HCT116 (cell line): ENCODE results near the gene MARCKS. TPM values are rescaled to one million over a fixed set of nuclear protein-coding genes. Genes with fewer than 3 reads are reported as not detected.

Experiments used
- ATAC-seq: fragments of 200-7000 bp; cut with Tn5 transposase; 2 replicates; pipeline ENCODE4 v1.9.1; 2020; ENCODE audit warnings: mild to moderate bottlenecking, moderate library complexity
- BruUV-seq: library from RNA; stranded (reverse); fragments of 400-500 nt; replicated peaks from 2 replicates; lab custom pipeline; 2021; lab: Mats Ljungman, UMichigan
- CTCF ChIA-PET: fragments of 300-600 bp; sonication (Branson Sonifier 250); formaldehyde crosslinking; loops from one replicate; lab custom pipeline; 2021; ENCODE audit warnings: antibody characterized with exemption; lab: Charles Lee
- POLR2A ChIA-PET: fragments of 300-600, 350-600 bp; sonication (Branson Sonifier 250); formaldehyde crosslinking; loops from one replicate; lab custom pipeline; 2021; ENCODE audit warnings: antibody characterized with exemption; lab: Charles Lee
- RAD21 ChIA-PET, 2 experiments: fragments of 300-600 bp; sonication (Branson Sonifier 250); formaldehyde crosslinking; loops; one replicate each; lab custom pipeline; 2023; ENCODE audit warnings: low total read pairs in 2 of 2; ENCODE audit not compliant: uncharacterized antibody in 2 of 2, unreplicated experiment in 2 of 2, low non-redundant PET in 1 of 2; lab: Charles Lee
- DNase-seq: peaks from one replicate; pipeline ENCODE4 v3.0.0-alpha.2; 2010; ENCODE audit warnings: low read depth, low spot score
- H2AFZ ChIP-seq: fragments of 200-600 bp; shearing (Covaris generic), sonication (generic); 2 replicates; pipeline ENCODE4 v1.6.1; 2017; ENCODE audit warnings: low read depth, mixed run types, mixed read lengths, antibody characterized with exemption, low read length; ENCODE audit not compliant: poor library complexity, severe bottlenecking
- H3K27ac ChIP-seq: 2 replicates; pipeline ENCODE4 v1.5.1; 2012; ENCODE audit warnings: low read depth, low read length
- H3K27me3 ChIP-seq: fragments of 200-600 bp; sonication (generic); 2 replicates; pipeline ENCODE4 v1.6.1; 2016; ENCODE audit warnings: mixed run types, low read length, mixed read lengths; ENCODE audit not compliant: insufficient read depth
- H3K36me3 ChIP-seq, 2 experiments: fragments of 200-500 bp in 1 of 2; fragments of 200-600 bp in 1 of 2; sonication (Bioruptor generic) in 1 of 2; sonication (generic) in 1 of 2; 2 replicates each; pipeline versions ENCODE4 v1.5.1 to v1.6.1; 2014 to 2016; ENCODE audit warnings: low read length in 2 of 2, inconsistent platforms in 1 of 2, mixed read lengths in 1 of 2, mixed run types in 1 of 2; ENCODE audit not compliant: insufficient read depth in 2 of 2, control insufficient read depth in 1 of 2
- H3K4me1 ChIP-seq, 2 experiments: fragments of 200-600 bp in 1 of 2; sonication (generic) in 1 of 2; 2 replicates each; pipeline versions ENCODE4 v1.5.1 to v1.6.1; 2012 to 2017; ENCODE audit warnings: low read length in 2 of 2, inconsistent platforms in 1 of 2, mild to moderate bottlenecking in 1 of 2, mixed read lengths in 1 of 2, mixed run types in 1 of 2, moderate library complexity in 1 of 2; ENCODE audit not compliant: insufficient read depth in 2 of 2, control insufficient read depth in 1 of 2
- H3K4me2 ChIP-seq: fragments of 200-600 bp; sonication (generic); 2 replicates; pipeline ENCODE4 v1.6.1; 2017; ENCODE audit warnings: mixed run types, low read length, mixed read lengths
- H3K4me3 ChIP-seq, 2 experiments: fragments of 200-600 bp in 1 of 2; sonication (generic) in 1 of 2; replicated peaks in 1 of 2; 2 replicates each; pipeline ENCODE4 v1.5.1; 2011 to 2016; ENCODE audit warnings: low read length in 2 of 2, control low read depth in 1 of 2, low read depth in 1 of 2, mild to moderate bottlenecking in 1 of 2, mixed read lengths in 1 of 2, mixed run types in 1 of 2
- H3K79me2 ChIP-seq: fragments of 200-600 bp; sonication (generic); 2 replicates; pipeline ENCODE4 v1.6.1; 2017; ENCODE audit warnings: mild to moderate bottlenecking, mixed run types, low read length, moderate library complexity, mixed read lengths; ENCODE audit not compliant: insufficient read depth
- H3K9ac ChIP-seq: fragments of 200-600 bp; sonication (generic); 2 replicates; pipeline ENCODE4 v1.6.1; 2016; ENCODE audit warnings: low read length, mixed read lengths
- H3K9me2 ChIP-seq: fragments of 200-600 bp; sonication (generic), shearing (Covaris generic); 2 replicates; pipeline ENCODE4 v1.6.1; 2017; ENCODE audit warnings: mixed run types, mild to moderate bottlenecking, moderate library complexity; ENCODE audit not compliant: insufficient read depth
- H3K9me3 ChIP-seq, 2 experiments: fragments of 200-500 bp in 1 of 2; fragments of 200-600 bp in 1 of 2; sonication (Bioruptor generic) in 1 of 2; sonication (generic) in 1 of 2; 2 replicates each; pipeline ENCODE4 v1.6.1; 2014 to 2017; ENCODE audit warnings: low read length in 2 of 2, mixed read lengths in 2 of 2, inconsistent platforms in 1 of 2, low read depth in 1 of 2, mild to moderate bottlenecking in 1 of 2, mixed run types in 1 of 2, moderate library complexity in 1 of 2; ENCODE audit not compliant: control insufficient read depth in 1 of 2, insufficient read depth in 1 of 2
- H4K20me1 ChIP-seq: fragments of 200-600 bp; sonication (generic), shearing (Covaris generic); 2 replicates; pipeline ENCODE4 v1.6.1; 2017; ENCODE audit warnings: mixed run types, mild to moderate bottlenecking, moderate library complexity; ENCODE audit not compliant: insufficient read depth
- CTCF ChIP-seq, 3 experiments: fragments of 200-600 bp in 1 of 3; sonication (generic) in 1 of 3; IDR thresholded peaks in 2 of 3; conservative IDR thresholded peaks in 1 of 3; 2 replicates each; pipeline ENCODE4 v1.5.1; 2012 to 2017; ENCODE audit warnings: low read depth in 2 of 3, low read length in 2 of 3, antibody characterized with exemption in 1 of 3, borderline replicate concordance in 1 of 3, control low read depth in 1 of 3, mild to moderate bottlenecking in 1 of 3, mixed read lengths in 1 of 3, mixed run types in 1 of 3, moderate library complexity in 1 of 3; ENCODE audit not compliant: insufficient read depth in 1 of 3
- POLR2A ChIP-seq: IDR thresholded peaks from 2 replicates; pipeline ENCODE4 v1.7.0; 2011; ENCODE audit warnings: borderline replicate concordance; ENCODE audit not compliant: insufficient read depth, insufficient read length; ENCODE audit errors: extremely low read depth
- SIN3A ChIP-seq: IDR thresholded peaks from 2 replicates; pipeline ENCODE4 v1.6.1; 2012; ENCODE audit warnings: low read depth
- YY1 ChIP-seq: IDR thresholded peaks from 2 replicates; pipeline ENCODE4 v1.6.1; 2011; ENCODE audit warnings: low read length, low read depth, moderate library complexity, mild to moderate bottlenecking; ENCODE audit not compliant: insufficient replicate concordance; ENCODE audit errors: extremely low read depth
- intact Hi-C: fragments of 100-400 bp; cut with micrococcal nuclease; formaldehyde crosslinking; loops from 2 replicates; pipeline ENCODE4 v1.10.0; 2022
- total RNA-seq: library from RNA; stranded (reverse); gene quantifications from one replicate; pipeline ENCODE4 v1.2.1, GENCODE V29; 2021; ENCODE audit not compliant: unreplicated experiment

Gene MARCKS
- total RNA-seq, 1 experiment from 2014 or later: 25.7 TPM

- no peak overlapping the region for H3K4me2 ChIP-seq
- H2AFZ ChIP-seq: no peak overlapping the region
- H3K79me2 ChIP-seq: no peaks in the 10 kb centered on the region
- H3K4me1 ChIP-seq: no peaks in the 10 kb centered on the region
- ATAC-seq: no peak
- no peaks in the 10 kb centered on the region for H4K20me1 ChIP-seq
- RAD21 ChIA-PET: no interaction called here
- BruUV-seq: no TSS peak
- TF ChIP-seq POLR2A (no peak), SIN3A (no peak)
- no peaks in the 10 kb centered on the region for H3K9me2 ChIP-seq
- no peaks in the 10 kb centered on the region for H3K27me3 ChIP-seq
- H3K27ac ChIP-seq: no peak overlapping the region
- DNase-seq: no peak
- CTCF ChIA-PET: no interaction called here
- POLR2A ChIA-PET: no interaction called here
- intact Hi-C loops: no loop called here
- H3K9ac ChIP-seq: no peak overlapping the region
- no peaks in the 10 kb centered on the region for H3K36me3 ChIP-seq
- no peak overlapping the region for H3K4me3 ChIP-seq
- no peaks in the 10 kb centered on the region for H3K9me3 ChIP-seq
Measured at GRCh38 chr6:113837170-113837569, 20.0 kb upstream of the MARCKS start.

- POLR2A ChIA-PET: no interaction called here
Measured at GRCh38 chr6:113842165-113842564, 15.0 kb upstream of the MARCKS start.

More at GRCh38 chr6:113842165-113842564, 15.0 kb upstream of the MARCKS start:
- Histone ChIP-seq H3K9me2 (no peaks in the 10 kb centered on the region), H3K27ac (no peak overlapping the region), H3K4me3 (no peak overlapping the region), H3K79me2 (no peaks in the 10 kb centered on the region), H4K20me1 (no peaks in the 10 kb centered on the region), H3K4me2 (no peak overlapping the region), H3K4me1 (no peaks in the 10 kb centered on the region), H3K9me3 (no peaks in the 10 kb centered on the region), H2AFZ (no peak overlapping the region), H3K27me3 (no peaks in the 10 kb centered on the region), H3K36me3 (no peaks in the 10 kb centered on the region), H3K9ac (no peak overlapping the region)
- BruUV-seq: no TSS peak
- intact Hi-C loops: no loop called here
- TF ChIP-seq YY1: no peak
- no peak for TF ChIP-seq SIN3A
- TF ChIP-seq CTCF (IDR thresholded peaks at IDR 0.05 in 2 of 3, conservative IDR thresholded peaks at IDR 0.05 in 1 of 3; ENCODE audit: borderline replicate concordance in 1 of 3, insufficient read depth in 1 of 3, low read depth in 2 of 3, low read length in 2 of 3): no peak
- ChIA-PET RAD21 (no interaction called here), CTCF (no interaction called here)
- no peak for DNase-seq
- ATAC-seq: no peak
